Measurements from ENCODE around the gene MYL12A.

MYL12A gene

DNA sequence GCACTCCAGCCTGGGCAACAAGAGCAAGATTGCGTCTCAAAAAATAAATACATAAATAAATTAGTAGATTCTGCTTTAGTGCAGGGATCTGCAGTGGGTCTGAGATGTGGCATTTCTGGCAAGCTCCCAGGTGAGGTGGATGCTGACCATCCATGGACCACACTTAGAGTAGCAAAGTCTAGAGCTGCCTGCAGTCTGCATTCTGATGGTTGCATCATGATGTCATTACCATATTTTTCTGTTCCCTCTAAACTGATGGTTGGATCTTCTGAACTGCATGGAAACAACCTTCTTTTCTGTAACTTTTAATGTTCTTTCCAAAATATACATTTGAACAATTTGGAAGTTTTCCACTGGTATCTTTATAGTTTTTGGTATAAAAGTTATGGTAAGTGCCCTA lies 57.2 kb downstream of the MYL12A start:
- Histone ChIP-seq H3K4me3 (ENCODE audit: low read depth, low read length, poor library complexity, severe bottlenecking) (no peak overlapping the region), H3K4me2 (ENCODE audit: low read length) (no peak overlapping the region), H3K36me3 (ENCODE audit: insufficient read depth, low read length) (no peaks in the 10 kb centered on the region), H3F3A (ENCODE audit: insufficient read depth, low read length) (no peaks in the 10 kb centered on the region), H3K9me3 (ENCODE audit: low read length) (no peaks in the 10 kb centered on the region), H4K20me1 (ENCODE audit: insufficient read depth, low read length) (no peaks in the 10 kb centered on the region), H3K27me3 (ENCODE audit: insufficient read depth, low read length) (no peaks in the 10 kb centered on the region), H3K9me2 (ENCODE audit: low read depth, low read length) (no peaks in the 10 kb centered on the region), H3K9ac (ENCODE audit: low read length) (no peak overlapping the region), H3K27ac (ENCODE audit: low read depth, low read length, poor library complexity, severe bottlenecking) (peak overlapping the region; percentile 27), H2AFZ (ENCODE audit: low read length) (no peak overlapping the region), H3K4me1 (ENCODE audit: insufficient read depth, low read length, severe bottlenecking) (peaks cover 15% of the 10 kb centered on the region), H3K79me2 (ENCODE audit: insufficient read depth, low read length) (no peaks in the 10 kb centered on the region)
- TF ChIP-seq EZH2 (IDR thresholded peaks at IDR 0.05; ENCODE audit: borderline replicate concordance, low read length) = no peak
- TF ChIP-seq, protein P1, sequence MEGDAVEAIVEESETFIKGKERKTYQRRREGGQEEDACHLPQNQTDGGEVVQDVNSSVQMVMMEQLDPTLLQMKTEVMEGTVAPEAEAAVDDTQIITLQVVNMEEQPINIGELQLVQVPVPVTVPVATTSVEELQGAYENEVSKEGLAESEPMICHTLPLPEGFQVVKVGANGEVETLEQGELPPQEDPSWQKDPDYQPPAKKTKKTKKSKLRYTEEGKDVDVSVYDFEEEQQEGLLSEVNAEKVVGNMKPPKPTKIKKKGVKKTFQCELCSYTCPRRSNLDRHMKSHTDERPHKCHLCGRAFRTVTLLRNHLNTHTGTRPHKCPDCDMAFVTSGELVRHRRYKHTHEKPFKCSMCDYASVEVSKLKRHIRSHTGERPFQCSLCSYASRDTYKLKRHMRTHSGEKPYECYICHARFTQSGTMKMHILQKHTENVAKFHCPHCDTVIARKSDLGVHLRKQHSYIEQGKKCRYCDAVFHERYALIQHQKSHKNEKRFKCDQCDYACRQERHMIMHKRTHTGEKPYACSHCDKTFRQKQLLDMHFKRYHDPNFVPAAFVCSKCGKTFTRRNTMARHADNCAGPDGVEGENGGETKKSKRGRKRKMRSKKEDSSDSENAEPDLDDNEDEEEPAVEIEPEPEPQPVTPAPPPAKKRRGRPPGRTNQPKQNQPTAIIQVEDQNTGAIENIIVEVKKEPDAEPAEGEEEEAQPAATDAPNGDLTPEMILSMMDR (IDR thresholded peaks at IDR 0.05; ENCODE audit: low read length) = no peak

DNA sequence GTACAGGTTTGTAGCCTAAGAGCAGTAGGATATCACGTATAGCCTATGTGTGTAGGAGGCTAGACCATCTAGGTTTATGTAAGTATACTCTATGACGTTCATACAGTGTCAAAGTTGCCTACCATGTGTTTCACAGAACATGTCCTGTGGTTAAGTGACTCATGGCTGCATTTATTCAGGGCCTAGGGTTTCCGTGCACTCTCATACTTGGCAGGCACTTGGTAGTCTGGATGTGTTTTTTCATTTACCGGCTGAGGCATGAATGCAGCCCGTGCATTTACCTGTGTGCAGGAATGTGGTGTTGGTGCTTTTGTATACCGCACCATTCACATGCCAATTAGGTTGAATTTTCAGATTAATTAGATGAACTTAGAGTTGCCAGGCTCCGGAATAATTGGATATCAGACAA lies 57.8 kb downstream of the MYL12A start:
- Histone ChIP-seq H3K4me2 (ENCODE audit: low read length) (peak overlapping the region; percentile 36; the same call in 1 of the 2 replicates), H3K9me3 (ENCODE audit: low read length) (no peaks in the 10 kb centered on the region), H4K20me1 (ENCODE audit: insufficient read depth, low read length) (no peaks in the 10 kb centered on the region), H3K9me2 (ENCODE audit: low read depth, low read length) (no peaks in the 10 kb centered on the region), H3K36me3 (ENCODE audit: insufficient read depth, low read length) (no peaks in the 10 kb centered on the region), H3K9ac (ENCODE audit: low read length) (no peak overlapping the region), H3F3A (ENCODE audit: insufficient read depth, low read length) (no peaks in the 10 kb centered on the region), H3K27ac (ENCODE audit: low read depth, low read length, poor library complexity, severe bottlenecking) (peak overlapping the region; percentile 27), H3K4me1 (ENCODE audit: insufficient read depth, low read length, severe bottlenecking) (peaks cover 15% of the 10 kb centered on the region), H3K4me3 (ENCODE audit: low read depth, low read length, poor library complexity, severe bottlenecking) (no peak overlapping the region), H3K27me3 (ENCODE audit: insufficient read depth, low read length) (no peaks in the 10 kb centered on the region), H2AFZ (ENCODE audit: low read length) (no peak overlapping the region), H3K79me2 (ENCODE audit: insufficient read depth, low read length) (no peaks in the 10 kb centered on the region)
- no peak for TF ChIP-seq EZH2 (IDR thresholded peaks at IDR 0.05; ENCODE audit: borderline replicate concordance, low read length)
- TF ChIP-seq, protein P1 (IDR thresholded peaks at IDR 0.05; ENCODE audit: low read length) = no peak

Data from OCI-LY1 (cell line).